GM12878 (cell line): ENCODE measurements around the gene ANKRD16. TPM values are rescaled to one million over a fixed set of nuclear protein-coding genes. Genes with fewer than 3 reads are reported as not detected.

Source experiments
- CREB1 ChIP-seq: IDR thresholded peaks from 2 replicates; pipeline ENCODE4 v1.6.1; 2012; ENCODE audit warnings: low read depth, mild to moderate bottlenecking, inconsistent platforms
- ESRRA ChIP-seq: IDR thresholded peaks from 2 replicates; pipeline ENCODE4 v1.6.1; 2012; ENCODE audit warnings: mild to moderate bottlenecking, low read length, improper control_type of control experiment
- ETV6 ChIP-seq, 2 experiments: fragments of 450-650 bp in 1 of 2; IDR thresholded peaks in 1 of 2; conservative IDR thresholded peaks in 1 of 2; 2 replicates each; pipeline ENCODE4 v1.6.1; 2014; ENCODE audit warnings: antibody characterized with exemption in 1 of 2, borderline replicate concordance in 1 of 2, low read depth in 1 of 2, mild to moderate bottlenecking in 1 of 2, moderate library complexity in 1 of 2
- FOXK2 ChIP-seq: fragments of 450-650 bp; IDR thresholded peaks from 2 replicates; pipeline ENCODE4 v1.6.1; 2017; ENCODE audit warnings: mild to moderate bottlenecking, moderate library complexity
- JUND ChIP-seq: IDR thresholded peaks from 2 replicates; pipeline ENCODE4 v1.6.1; 2012; ENCODE audit warnings: low read depth, mild to moderate bottlenecking, low read length, improper control_type of control experiment, moderate library complexity
- KDM1A ChIP-seq: fragments of 200-600 bp; sonication (generic); IDR thresholded peaks from 2 replicates; pipeline ENCODE4 v1.6.1; 2016; ENCODE audit warnings: borderline replicate concordance
- PKNOX1 ChIP-seq: fragments of 450-650 bp; IDR thresholded peaks from 2 replicates; pipeline ENCODE4 v1.6.1; 2016; ENCODE audit warnings: mild to moderate bottlenecking
- PRDM15 ChIP-seq: fragments of 450-650 bp; formaldehyde crosslinking; IDR thresholded peaks from 2 replicates; pipeline ENCODE4 v1.4.0; 2020; ENCODE audit warnings: mild to moderate bottlenecking, moderate library complexity
- SMC3 ChIP-seq: IDR thresholded peaks from 2 replicates; pipeline ENCODE4 v1.6.1; 2011; ENCODE audit warnings: low read length, improper control_type of control experiment, borderline replicate concordance
- TARDBP ChIP-seq: IDR thresholded peaks from 2 replicates; pipeline ENCODE4 v1.6.1; 2016; ENCODE audit warnings: borderline replicate concordance
- TBL1XR1 ChIP-seq: IDR thresholded peaks from 2 replicates; pipeline ENCODE4 v1.6.1; 2012; ENCODE audit warnings: low read depth, low read length, improper control_type of control experiment
- YY1 ChIP-seq: IDR thresholded peaks from 2 replicates; pipeline ENCODE4 v1.6.1; 2011; ENCODE audit warnings: low read depth, mild to moderate bottlenecking, low read length
- ZBTB11 ChIP-seq: fragments of 450-650 bp; formaldehyde crosslinking; IDR thresholded peaks from 2 replicates; pipeline ENCODE4 v1.5.0; 2022; ENCODE audit warnings: mild to moderate bottlenecking, missing genetic modification characterization
- ZNF207 ChIP-seq: fragments of 450-650 bp; IDR thresholded peaks from 2 replicates; pipeline ENCODE4 v1.6.1; 2014; ENCODE audit warnings: antibody characterized with exemption, mild to moderate bottlenecking, borderline replicate concordance
- ZNF592 ChIP-seq: fragments of 450-650 bp; IDR thresholded peaks from 2 replicates; pipeline ENCODE4 v1.6.1; 2017; ENCODE audit warnings: mild to moderate bottlenecking, moderate library complexity
- polyA plus RNA-seq, 11 experiments: library from polyadenylated mRNA; depleted of rRNA in 4 of 11; unstranded in 6 of 11; stranded (reverse) in 5 of 11; fragments of >200 nt; fragmentation: Nextera tagmentation in 4 of 11; fragmentation: Illumina TruSeq in 1 of 11; extraction: Ambion mirVana in 4 of 11; extraction: Trizol in 1 of 11; gene quantifications; 1 replicate in 1 of 11; 2 replicates in 10 of 11; pipeline versions ENCODE4 v1.2.1 to v1.2.3, GENCODE V29; 2011 to 2016; ENCODE audit warnings: inconsistent platforms in 2 of 11, missing spikeins in 2 of 11, low read depth in 1 of 11
- total RNA-seq, 4 experiments: library from RNA; depleted of rRNA in 3 of 4; stranded (reverse); fragments of >200 nt in 3 of 4; fragmentation: Illumina TruSeq in 1 of 4; extraction: Trizol in 1 of 4; gene quantifications; 2 replicates each; pipeline versions ENCODE4 v1.2.1 to v1.2.3, GENCODE V29; 2013 to 2021

ANKRD16 gene
- total and polyA plus RNA-seq, 10 of the 15 experiments (the other 5 are each of a cell fraction or from before 2014, with no cell fraction given), result 0.57 to 13.6 (median 4.4) TPM

GRCh38 chr10:5840314-5841307 is 49.1 kb downstream of the ANKRD16 start (continued):
- TF ChIP-seq ZNF592 (no peak), PKNOX1 (peak; percentile 95), ESRRA (0 out of 2 replicates have a peak, but pooled peaks have one; percentile 66), SMC3 (no peak; the same call in 1 of the 2 replicates), ETV6 (conservative IDR thresholded peaks at IDR 0.05 in 1 of 2, IDR thresholded peaks at IDR 0.05 in 1 of 2; ENCODE audit: borderline replicate concordance in 1 of 2, low read depth in 1 of 2) (peak in 1 of 2 experiments; percentile 74; a peak in 2 of 4 replicates), TBL1XR1 (peak; percentile 61), YY1 (peak; percentile 46; the same call in 1 of the 2 replicates), TARDBP (no peak), FOXK2 (peak; percentile 83), PRDM15 (CRISPR knock-in tag) (no peak), JUND (peak; percentile 30; the same call in 1 of the 2 replicates), ZNF207 (peak; percentile 43; the same call in 1 of the 2 replicates), KDM1A (no peak), ZBTB11 (CRISPR knock-in tag) (peak; percentile 16; the same call in 1 of the 2 replicates), CREB1 (peak; percentile 70)
